Esophagus squamous epithelium (tissue), 5 donors: ENCODE data around the gene ERAL1. TPM values are rescaled to one million over a fixed set of nuclear protein-coding genes. Genes with fewer than 3 reads are reported as not detected.
"Not testable (repeated sequence)": the region's sequence is repeated elsewhere in the genome, so short reads cannot be mapped to it uniquely, and the experiment has no call there.

Experiments
- DNase-seq: peaks from one replicate; lab custom pipeline; 2025; lab: John Stamatoyannopoulos, UW
- H3K27ac ChIP-seq, 4 donors: fragments of 200-600 bp; sonication (generic); one replicate each; pipeline ENCODE4 v1.5.1; 2016 to 2019; ENCODE audit warnings: mild to moderate bottlenecking in 1 of 4
- H3K27me3 ChIP-seq, 4 donors: fragments of 200-600 bp; sonication (generic); 1 replicate in 3 of 4; 2 replicates in 1 of 4; pipeline versions ENCODE4 v1.5.1 to v1.6.0; 2017 to 2021; ENCODE audit warnings: antibody characterized with exemption in 1 of 4
- H3K36me3 ChIP-seq, 3 donors: fragments of 200-600 bp; sonication (generic); one replicate each; pipeline ENCODE4 v1.5.1; 2016 to 2019
- H3K4me1 ChIP-seq, 3 donors: fragments of 200-600 bp; sonication (generic); one replicate each; pipeline ENCODE4 v1.5.1; 2017 to 2019
- H3K4me3 ChIP-seq, 4 donors: fragments of 200-600 bp; sonication (generic); 1 replicate in 3 of 4; 2 replicates in 1 of 4; pipeline ENCODE4 v1.5.1; 2016 to 2019; ENCODE audit warnings: mild to moderate bottlenecking in 2 of 4, moderate library complexity in 1 of 4
- H3K9me3 ChIP-seq, 3 donors: fragments of 200-600 bp; sonication (generic); one replicate each; pipeline ENCODE4 v1.5.1; 2016 to 2019
- POLR2A ChIP-seq, 4 donors: fragments of 450-650 bp; IDR thresholded peaks; one replicate each; pipeline ENCODE4 v1.6.1; 2017; ENCODE audit warnings: antibody characterized with exemption in 4 of 4, mild to moderate bottlenecking in 4 of 4, moderate library complexity in 3 of 4
- WGBS, 2 donors: methylation state at CpG; one replicate each; pipeline ENCODE4 v1.1.5; 2018; 5-methylcytosine and 5-hydroxymethylcytosine counted together
- intact Hi-C: fragments of 100-400 bp; cut with DNase I; formaldehyde crosslinking; loops from one replicate; pipeline ENCODE4 v1.15.0; 2022
- total RNA-seq, 4 donors: library from RNA; depleted of rRNA; stranded (reverse); fragments of >200 nt; gene quantifications; one replicate each; pipeline ENCODE4 v1.1.0, GENCODE V29; 2016
- TF ChIP-seq, protein P1 (sequence below), 6 experiments: fragments of 450-650 bp in 4 of 6; fragments of 200-600 bp in 2 of 6; sonication (generic) in 2 of 6; IDR thresholded peaks; one replicate each; pipeline ENCODE4 v1.5.1; 2016 to 2019; ENCODE audit warnings: antibody characterized with exemption in 6 of 6, mild to moderate bottlenecking in 4 of 6, moderate library complexity in 4 of 6
- donor health status: DM: yes; HTN: yes; CAD: no.

Gene ERAL1
- total RNA-seq, 4 donors from 2014 or later: 24.7 to 41.6 (median 37.8) TPM

DNA sequence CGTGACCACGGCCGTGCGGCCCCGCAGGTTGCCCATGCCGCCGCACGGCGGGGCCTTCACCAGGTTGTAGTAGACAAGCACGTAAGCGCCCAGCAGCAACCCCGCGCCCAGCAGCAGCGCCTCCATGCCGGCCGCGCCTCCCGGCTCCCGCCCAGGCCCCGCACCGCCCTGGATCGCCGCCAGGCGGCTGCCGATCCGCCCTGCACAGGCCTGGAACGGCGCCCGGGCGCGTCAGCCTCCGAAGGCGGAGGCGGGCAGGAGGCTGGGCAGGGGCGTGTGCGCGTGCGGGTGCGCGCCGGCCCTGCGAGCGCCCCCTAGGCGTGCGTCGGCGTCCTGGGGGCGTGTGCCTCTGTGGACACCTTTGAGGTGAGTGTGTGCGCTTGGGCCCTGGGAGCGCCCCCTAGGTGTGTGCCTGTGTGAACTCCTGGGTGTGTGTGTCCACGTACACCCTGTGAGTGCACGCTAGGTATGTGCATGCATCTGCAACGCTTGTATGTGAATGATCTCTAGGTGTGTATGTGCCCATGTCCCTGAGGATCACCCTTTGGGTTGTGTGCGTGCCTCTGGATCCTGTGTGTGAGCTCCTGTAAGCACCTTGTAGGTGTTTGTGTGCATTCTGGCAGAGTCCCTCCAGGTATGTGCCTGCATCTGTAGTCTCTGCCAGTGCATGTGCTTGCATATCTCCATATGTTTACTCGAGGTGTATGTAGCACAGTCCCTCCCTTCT is 48.2 kb downstream of the ERAL1 start, which contains the start of gene DHRS13:
Gene DHRS13 (minus strand): TSS at position 261 of the 727 bp plus-strand sequence. CDS start 135 bp downstream, at position 126.
- Histone ChIP-seq H3K4me3 (peak within 1 kb of the TSS; percentile 55 to 92 (median 82)), H3K27ac (peak within 1 kb of the TSS; percentile 78 to 95 (median 88)), H3K36me3 (peaks cover 7 to 32% (median 9%) of the 10 kb centered on the region in 3 donors), H3K9me3 (no peaks in the 10 kb centered on the region), H3K27me3 (no peaks in the 10 kb centered on the region), H3K4me1 (peaks cover 14 to 74% (median 34%) of the 10 kb centered on the region in 3 donors)
- intact Hi-C loops: no loop called here
- 3 to 11% methylated on average over 1 to 8 of the region's 55 CpGs for WGBS, 2 donors
- DNase-seq: peak; percentile 54
- TF ChIP-seq POLR2A (IDR thresholded peaks at IDR 0.05): peak in 1 of 4 donors; percentile 70
- TF ChIP-seq, protein P1, sequence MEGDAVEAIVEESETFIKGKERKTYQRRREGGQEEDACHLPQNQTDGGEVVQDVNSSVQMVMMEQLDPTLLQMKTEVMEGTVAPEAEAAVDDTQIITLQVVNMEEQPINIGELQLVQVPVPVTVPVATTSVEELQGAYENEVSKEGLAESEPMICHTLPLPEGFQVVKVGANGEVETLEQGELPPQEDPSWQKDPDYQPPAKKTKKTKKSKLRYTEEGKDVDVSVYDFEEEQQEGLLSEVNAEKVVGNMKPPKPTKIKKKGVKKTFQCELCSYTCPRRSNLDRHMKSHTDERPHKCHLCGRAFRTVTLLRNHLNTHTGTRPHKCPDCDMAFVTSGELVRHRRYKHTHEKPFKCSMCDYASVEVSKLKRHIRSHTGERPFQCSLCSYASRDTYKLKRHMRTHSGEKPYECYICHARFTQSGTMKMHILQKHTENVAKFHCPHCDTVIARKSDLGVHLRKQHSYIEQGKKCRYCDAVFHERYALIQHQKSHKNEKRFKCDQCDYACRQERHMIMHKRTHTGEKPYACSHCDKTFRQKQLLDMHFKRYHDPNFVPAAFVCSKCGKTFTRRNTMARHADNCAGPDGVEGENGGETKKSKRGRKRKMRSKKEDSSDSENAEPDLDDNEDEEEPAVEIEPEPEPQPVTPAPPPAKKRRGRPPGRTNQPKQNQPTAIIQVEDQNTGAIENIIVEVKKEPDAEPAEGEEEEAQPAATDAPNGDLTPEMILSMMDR (IDR thresholded peaks at IDR 0.05): peak; percentile 74 to 98 (median 96)

DNA sequence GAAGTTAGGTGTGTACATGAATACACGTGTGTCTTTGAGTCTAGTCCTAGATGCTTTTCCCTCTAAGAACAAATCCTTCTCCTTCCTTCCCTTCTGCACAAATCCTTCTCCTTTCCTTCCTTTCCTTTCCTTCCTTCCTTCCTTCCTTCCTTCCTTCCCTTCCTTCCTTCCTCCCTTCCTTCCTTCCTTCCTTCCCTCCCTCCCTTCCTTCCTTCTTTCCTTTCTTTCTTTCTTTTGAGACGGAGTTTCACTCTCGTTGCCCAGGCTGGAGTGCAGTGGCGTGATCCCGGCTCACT is 48.7 kb downstream of the ERAL1 start:
- WGBS, 2 donors: 30 to 60% methylated on average over 3 to 5 of the region's 5 CpGs
- peaks cover 7 to 37% (median 10%) of the 10 kb centered on the region in 3 donors for H3K36me3 ChIP-seq
- peaks cover 16 to 74% (median 35%) of the 10 kb centered on the region in 3 donors for H3K4me1 ChIP-seq
- H3K9me3 ChIP-seq, DNase-seq, intact Hi-C loops, H3K27me3 ChIP-seq: not testable (repeated sequence)
- peak overlapping the region; percentile 29 to 95 (median 88) for H3K27ac ChIP-seq
- peak overlapping the region in 2 of 4 donors; percentile 85 to 92 for H3K4me3 ChIP-seq

DNA sequence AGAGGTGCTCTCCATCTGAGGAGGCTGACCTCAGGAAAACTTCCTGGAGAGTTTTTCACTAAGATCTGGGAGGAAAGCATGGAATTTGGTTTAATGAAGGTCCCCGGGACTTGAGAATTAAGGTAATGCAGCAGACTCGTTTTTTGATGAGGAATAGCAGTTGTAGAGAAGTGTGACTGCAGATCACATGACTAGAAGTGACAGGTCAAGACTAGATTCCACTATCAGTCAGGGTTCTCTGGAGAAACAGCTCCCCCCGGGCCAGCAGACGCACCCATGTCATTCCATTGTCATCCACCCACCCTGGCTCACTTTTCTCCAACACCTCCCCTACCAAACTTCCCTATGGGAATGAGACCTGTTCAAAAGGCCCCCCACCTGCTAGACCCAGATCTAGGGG is 50.0 kb downstream of the ERAL1 start:
- no peak for DNase-seq
- Histone ChIP-seq H3K9me3 (no peaks in the 10 kb centered on the region), H3K4me3 (no peak overlapping the region), H3K36me3 (peaks cover 7 to 50% (median 15%) of the 10 kb centered on the region in 3 donors), H3K27me3 (no peaks in the 10 kb centered on the region), H3K27ac (no peak overlapping the region), H3K4me1 (peaks cover 23 to 74% (median 43%) of the 10 kb centered on the region in 3 donors)
- 21 to 46% methylated on average over 4 of the region's 4 CpGs for WGBS, 2 donors
- intact Hi-C loops: no loop called here
- TF ChIP-seq, protein P1 (IDR thresholded peaks at IDR 0.05): no peak
- no peak for TF ChIP-seq POLR2A (IDR thresholded peaks at IDR 0.05)

DNA sequence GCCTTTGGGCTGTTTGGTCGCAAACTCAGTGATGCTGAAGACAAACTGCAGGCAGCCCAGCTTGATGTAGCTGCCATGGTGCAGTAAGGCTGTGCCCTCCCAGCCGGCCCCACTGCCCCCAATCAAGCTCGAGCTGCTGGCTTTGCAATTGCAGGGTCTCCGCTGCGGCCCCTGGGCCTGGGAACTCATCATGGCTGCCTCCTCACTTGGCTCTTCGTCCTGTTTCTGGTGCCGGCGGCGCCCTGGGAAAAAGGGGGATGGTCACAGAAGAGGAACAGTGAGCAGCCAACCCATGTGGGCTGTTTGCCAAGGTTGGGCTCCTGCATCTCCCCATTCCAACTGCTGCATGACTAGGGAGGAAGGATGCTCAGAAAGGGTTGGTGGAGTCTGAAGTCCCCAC is 51.5 kb downstream of the ERAL1 start:
- Histone ChIP-seq H3K36me3 (peaks cover 13 to 59% (median 30%) of the 10 kb centered on the region in 3 donors), H3K4me1 (peaks cover 23 to 67% (median 39%) of the 10 kb centered on the region in 3 donors)
- 81% methylated on average over 8 of the region's 9 CpGs; no CpG with 5 or more reads in 1 of the 2 donors for WGBS, 2 donors

DNA sequence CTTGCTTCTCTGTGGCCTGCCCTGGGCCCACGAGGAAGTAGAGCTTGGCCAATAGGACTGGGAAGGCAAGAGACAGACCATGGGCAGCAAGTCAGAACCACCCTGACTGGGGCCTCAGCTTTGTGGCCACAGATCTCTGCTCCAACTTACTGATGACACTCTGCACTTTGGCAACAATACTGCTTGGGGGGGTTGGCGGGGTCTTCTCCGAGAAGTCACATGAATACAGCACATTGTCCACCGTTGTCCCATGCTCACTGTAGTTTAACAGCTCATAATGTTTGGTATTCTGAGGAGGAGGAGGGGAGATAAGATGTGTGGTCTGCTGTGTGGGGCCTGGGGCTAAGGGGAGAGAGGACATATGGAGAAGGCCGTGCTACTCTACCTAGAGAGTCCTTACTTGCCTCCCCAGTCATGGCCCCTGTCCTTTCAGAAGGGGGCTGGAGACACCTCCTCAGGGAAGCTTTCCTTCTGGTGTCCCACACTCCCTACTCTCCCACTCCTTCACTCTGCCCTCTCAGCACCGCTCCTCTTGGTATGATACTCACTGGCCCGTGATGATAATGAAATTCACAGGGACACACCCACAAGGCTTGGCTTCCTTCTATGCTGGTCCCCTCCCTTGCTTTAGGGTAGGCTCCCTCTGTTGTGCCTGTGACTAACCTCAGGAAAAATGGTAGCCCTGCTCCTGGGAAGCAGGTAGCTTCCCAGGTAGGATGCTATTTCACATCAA is 52.1 kb downstream of the ERAL1 start:
- WGBS, 2 donors: 57 to 58% methylated on average over 5 of the region's 7 CpGs
- H3K4me3 ChIP-seq: no peak overlapping the region
- peaks cover 23 to 61% (median 33%) of the 10 kb centered on the region in 3 donors for H3K4me1 ChIP-seq
- peak overlapping the region in 3 of 4 donors; percentile 80 to 88 (median 82) for H3K27ac ChIP-seq
- no peak for TF ChIP-seq POLR2A (IDR thresholded peaks at IDR 0.05)
- TF ChIP-seq, protein P1 (IDR thresholded peaks at IDR 0.05): no peak
- DNase-seq: no peak
- peaks cover 19 to 65% (median 36%) of the 10 kb centered on the region in 3 donors for H3K36me3 ChIP-seq
- H3K27me3 ChIP-seq: no peaks in the 10 kb centered on the region
- no peaks in the 10 kb centered on the region for H3K9me3 ChIP-seq
- intact Hi-C loops: no loop called here

More for the DNA sequence above, 51.5 kb downstream of the ERAL1 start:
- intact Hi-C loops: no loop called here
- H3K9me3 ChIP-seq: no peaks in the 10 kb centered on the region
- no peak overlapping the region for H3K4me3 ChIP-seq
- no peak for TF ChIP-seq POLR2A (IDR thresholded peaks at IDR 0.05)
- TF ChIP-seq, protein P1 (IDR thresholded peaks at IDR 0.05): no peak
- DNase-seq: no peak
- H3K27me3 ChIP-seq: no peaks in the 10 kb centered on the region
- H3K27ac ChIP-seq: peak overlapping the region in 2 of 4 donors; percentile 32 to 80
